Measurements from ENCODE around the gene PERM1. TPM values are rescaled to one million over a fixed set of nuclear protein-coding genes. Genes with fewer than 3 reads are reported as not detected.

Gene PERM1
- total and polyA plus RNA-seq, 9 of the 15 experiments (the other 6 are each of a cell fraction or from before 2014, with no cell fraction given) = not detected

GRCh38 chr1:938088-938683, 43.7 kb downstream of the PERM1 start (continued):
- TF ChIP-seq ZNF696 (CRISPR knock-in tag; conservative IDR thresholded peaks at IDR 0.05) (no peak), HNRNPL (IDR thresholded peaks at IDR 0.05; ENCODE audit: low read depth, low read length) (peak; percentile 32; the same call in 1 of the 2 replicates), ZFX (CRISPR knock-in tag; IDR thresholded peaks at IDR 0.05) (peak; percentile 55), MTA3 (IDR thresholded peaks at IDR 0.05; ENCODE audit: borderline replicate concordance) (0 out of 2 replicates have a peak, but pooled peaks have one; percentile 13), NKRF (IDR thresholded peaks at IDR 0.05; ENCODE audit: borderline replicate concordance) (no peak), E2F6 (IDR thresholded peaks at IDR 0.05; ENCODE audit: borderline replicate concordance in 1 of 2, extremely low read depth in 1 of 2, insufficient read depth in 1 of 2, insufficient read length in 1 of 2, low read depth in 1 of 2, low read length in 1 of 2, poor library complexity in 1 of 2, severe bottlenecking in 1 of 2) (peak in 1 of 2 experiments; percentile 4)

DNA sequence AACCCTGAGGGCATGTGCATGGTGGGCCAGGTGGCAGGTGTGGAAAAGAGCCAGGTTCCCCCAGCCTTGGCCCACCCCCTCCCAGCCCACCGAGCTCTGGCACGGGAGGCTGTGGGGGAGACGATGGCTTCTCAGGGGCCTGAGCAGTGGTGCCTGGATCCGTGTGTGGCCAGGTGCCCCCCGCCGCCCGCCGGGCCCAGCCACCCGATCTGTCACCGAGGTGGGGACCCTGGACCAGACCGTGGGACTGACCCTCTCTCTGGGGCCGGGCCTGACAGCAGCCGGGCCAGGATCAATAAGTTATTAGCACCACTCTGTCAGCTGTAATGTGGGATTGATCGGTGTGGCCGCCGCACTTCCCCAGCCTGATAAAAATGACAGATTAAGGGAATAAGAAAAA, 44.4 kb downstream of the PERM1 start:
- in situ Hi-C loops (cut with MboI) (no loop called here), intact Hi-C loops (cut with micrococcal nuclease) (no loop called here)
- ChIA-PET POLR2A (interaction anchor here (1.0 to 1.7 kb wide), 4 partner anchors 18 to 29 kb away, joined by 3 to 7 read pairs (median 4); partner anchors contain the start of gene PLEKHN1), CTCF (ENCODE audit: low intra/inter-chr PET ratio) (no interaction called here)
- no peaks in the 10 kb centered on the region for H3K79me2 ChIP-seq (ENCODE audit: control insufficient read depth, insufficient read depth, low read length)
- H4K20me1 ChIP-seq (replicated peaks; ENCODE audit: control insufficient read depth, insufficient read depth, low read length) = peaks cover 14% of the 10 kb centered on the region
- 52% methylated on average over 9 of the region's 16 CpGs for WGBS (ENCODE audit: insufficient coverage, low coverage, missing lambda C conversion rate)
- no peak overlapping the region for H2AFZ ChIP-seq (ENCODE audit: low read depth, low read length)
- no peaks in the 10 kb centered on the region for H3K9me1 ChIP-seq (ENCODE audit: control insufficient read depth, insufficient read depth, low read length)
- H3K36me3 ChIP-seq (ENCODE audit: control insufficient read depth, insufficient read depth, low read length) = no peaks in the 10 kb centered on the region
- DNase-seq (ENCODE audit: extremely low read depth in 1 of 4, low spot score in 3 of 4) = no peak
- peaks cover 11 to 31% of the 10 kb centered on the region in 2 experiments; a peak in 4 of 5 replicates for H3K27me3 ChIP-seq (ENCODE audit: control insufficient read depth in 2 of 2, insufficient read depth in 2 of 2, low read length in 2 of 2)
- no peaks in the 10 kb centered on the region for H3K9me3 ChIP-seq (replicated peaks; ENCODE audit: control insufficient read depth, insufficient read depth, low read depth, low read length)
- no peak overlapping the region for H3K9ac ChIP-seq (ENCODE audit: insufficient read depth in 1 of 2, low read depth in 2 of 2, low read length in 2 of 2)
- no peak for FAIRE-seq
- no peak overlapping the region for H3K4me2 ChIP-seq (ENCODE audit: insufficient read depth, low read length)
- ATAC-seq = no peak
- H3K27ac ChIP-seq (ENCODE audit: extremely low read depth, low read depth, low read length) = no peak overlapping the region
- H3K4me3 ChIP-seq = no peak overlapping the region
- peak; percentile 9 for TF ChIP-seq PCBP1 (IDR thresholded peaks at IDR 0.05; ENCODE audit: low read depth, low read length, poor library complexity, severe bottlenecking)
- no peak for TF ChIP-seq XRCC5 (IDR thresholded peaks at IDR 0.05; ENCODE audit: low read depth, low read length)
- no peak for TF ChIP-seq RNF2 (IDR thresholded peaks at IDR 0.05)
- no TSS peak for BruUV-seq (replicated peaks)
- peaks cover 21 to 88% of the 10 kb centered on the region in 2 experiments for H3K4me1 ChIP-seq (replicated peaks in 1 of 2; ENCODE audit: control insufficient read depth in 2 of 2, insufficient read depth in 2 of 2, low read length in 2 of 2)

Measured in K562 (cell line).